Liver (tissue), 3 donors: ENCODE results near the gene LRRK1.

Experiments
- ATF3 ChIP-seq: IDR thresholded peaks from 2 replicates; pipeline ENCODE4 v1.6.1; 2016; ENCODE audit warnings: antibody characterized with exemption
- CTCF ChIP-seq: fragments of 150-350 bp; IDR thresholded peaks from 2 replicates; pipeline ENCODE4 v1.5.1; 2017; ENCODE audit warnings: improper control_type of control experiment, low read depth, low read length; ENCODE audit not compliant: missing input control
- EGR1 ChIP-seq, 2 donors: IDR thresholded peaks; 2 replicates each; pipeline ENCODE4 v1.6.1; 2016 to 2018; ENCODE audit warnings: antibody characterized with exemption in 2 of 2, low read depth in 2 of 2
- GABPA ChIP-seq, 2 donors: IDR thresholded peaks in 1 of 2; conservative IDR thresholded peaks in 1 of 2; 2 replicates each; pipeline ENCODE4 v1.6.1; 2016; ENCODE audit warnings: antibody characterized with exemption in 2 of 2, mild to moderate bottlenecking in 1 of 2, moderate library complexity in 1 of 2
- HNF4A ChIP-seq, 2 donors: conservative IDR thresholded peaks; 2 replicates each; pipeline ENCODE4 v1.6.1; 2016; ENCODE audit warnings: antibody characterized with exemption in 2 of 2, mild to moderate bottlenecking in 2 of 2
- HNF4G ChIP-seq: IDR thresholded peaks from 2 replicates; pipeline ENCODE4 v1.6.1; 2016; ENCODE audit warnings: antibody characterized with exemption
- JUND ChIP-seq, 2 donors: IDR thresholded peaks; 2 replicates each; pipeline ENCODE4 v1.6.1; 2016; ENCODE audit warnings: antibody characterized with exemption in 2 of 2
- MAX ChIP-seq: IDR thresholded peaks from 2 replicates; pipeline ENCODE4 v1.6.1; 2016; ENCODE audit warnings: antibody characterized with exemption
- RAD21 ChIP-seq, 2 donors: IDR thresholded peaks; 2 replicates each; pipeline ENCODE4 v1.6.1; 2016; ENCODE audit warnings: antibody characterized with exemption in 2 of 2, mild to moderate bottlenecking in 2 of 2
- REST ChIP-seq: IDR thresholded peaks from 2 replicates; pipeline ENCODE4 v1.6.1; 2016; ENCODE audit warnings: antibody characterized with exemption, mild to moderate bottlenecking
- SP1 ChIP-seq: IDR thresholded peaks from 2 replicates; pipeline ENCODE4 v1.6.1; 2018; ENCODE audit warnings: antibody characterized with exemption, mild to moderate bottlenecking
- TAF1 ChIP-seq: conservative IDR thresholded peaks from 2 replicates; pipeline ENCODE4 v1.6.1; 2016; ENCODE audit warnings: antibody characterized with exemption, mild to moderate bottlenecking
- YY1 ChIP-seq: IDR thresholded peaks from 2 replicates; pipeline ENCODE4 v1.6.1; 2016; ENCODE audit warnings: antibody characterized with exemption, mild to moderate bottlenecking
- ZBTB33 ChIP-seq: IDR thresholded peaks from 2 replicates; pipeline ENCODE4 v1.6.1; 2016; ENCODE audit warnings: antibody characterized with exemption
- donor health status: healthy.
- donor health status: healthy.

- TF ChIP-seq CTCF (no peak), ZBTB33 (no peak), YY1 (no peak), MAX (no peak), RAD21 (IDR thresholded peaks at IDR 0.05) (no peak), HNF4A (conservative IDR thresholded peaks at IDR 0.05) (no peak), REST (no peak), ATF3 (no peak), EGR1 (IDR thresholded peaks at IDR 0.05; ENCODE audit: low read depth in 2 of 2) (no peak), JUND (IDR thresholded peaks at IDR 0.05) (no peak), TAF1 (no peak), GABPA (IDR thresholded peaks at IDR 0.05 in 1 of 2, conservative IDR thresholded peaks at IDR 0.05 in 1 of 2) (no peak), SP1 (no peak), HNF4G (no peak)
Measured at GRCh38 chr15:101089579-101090427, 170.6 kb downstream of the LRRK1 start.
